GM12878 (cell line): Measurements from ENCODE around the gene LRRC37B. TPM values are rescaled to one million over a fixed set of nuclear protein-coding genes. Genes with fewer than 3 reads are reported as not detected.

Source experiments
- ATAC-seq: fragments of 200-7000 bp; cut with Tn5 transposase; 3 replicates; pipeline ENCODE4 v1.9.1; 2020; ENCODE audit warnings: mild to moderate bottlenecking, moderate library complexity
- BruUV-seq: library from RNA; stranded (reverse); fragments of 400-500 nt; replicated peaks from 2 replicates; lab custom pipeline; 2021; lab: Mats Ljungman, UMichigan
- CTCF ChIA-PET: fragments of 300-600 bp; sonication (Branson Sonifier 250); formaldehyde crosslinking; extraction: SDS; loops from one replicate; lab custom pipeline; 2021; ENCODE audit warnings: inconsistent platforms; lab: Yijun Ruan, JAX
- POLR2A ChIA-PET: fragments of 350-600 bp; formaldehyde crosslinking; extraction: SDS; loops from one replicate; lab custom pipeline; 2021; ENCODE audit warnings: inconsistent platforms; lab: Charles Lee
- RAD21 ChIA-PET: fragments of 300-600 bp; sonication (Branson Sonifier 250); formaldehyde crosslinking; loops from one replicate; lab custom pipeline; 2023; ENCODE audit warnings: antibody characterized with exemption; ENCODE audit not compliant: unreplicated experiment; lab: Charles Lee
- SMC1A ChIA-PET: fragments of 300-600 bp; sonication (Branson Sonifier 250); formaldehyde crosslinking; loops from one replicate; lab custom pipeline; 2023; ENCODE audit not compliant: unreplicated experiment, uncharacterized antibody; lab: Charles Lee
- DNase-seq: peaks from one replicate; pipeline ENCODE4 v3.0.0-alpha.2; 2011; ENCODE audit warnings: low read depth, low spot score
- FAIRE-seq: peaks from 3 replicates; lab custom pipeline; 2011; peaks lifted over from hg19 to GRCh38; lab: Jason Lieb, UNC
- H2AFZ ChIP-seq: 2 replicates; pipeline ENCODE4 v1.6.0; 2011; ENCODE audit warnings: low read depth, low read length, control low read depth; ENCODE audit not compliant: control insufficient read depth
- H3K27ac ChIP-seq: 2 replicates; pipeline ENCODE4 v1.5.1; 2011; ENCODE audit warnings: control low read depth; ENCODE audit not compliant: control insufficient read depth, insufficient read depth
- H3K27me3 ChIP-seq, 2 experiments: replicated peaks in 1 of 2; 2 replicates each; pipeline versions ENCODE4 v1.6.0 to v1.6.1; 2011; ENCODE audit warnings: low read length in 1 of 2; ENCODE audit not compliant: control insufficient read depth in 2 of 2, insufficient read depth in 2 of 2
- H3K36me3 ChIP-seq, 2 experiments: 2 replicates each; pipeline ENCODE4 v1.5.1; 2011; ENCODE audit warnings: low read length in 1 of 2; ENCODE audit not compliant: control insufficient read depth in 2 of 2, insufficient read depth in 2 of 2
- H3K4me1 ChIP-seq: 2 replicates; pipeline ENCODE4 v1.6.1; 2011; ENCODE audit warnings: mild to moderate bottlenecking, low read length, moderate library complexity, mixed read lengths; ENCODE audit not compliant: control insufficient read depth, insufficient read depth
- H3K4me2 ChIP-seq: 2 replicates; pipeline ENCODE4 v1.6.0; 2011; ENCODE audit warnings: control low read depth; ENCODE audit not compliant: control insufficient read depth, insufficient read depth
- H3K4me3 ChIP-seq: fragments of 200-600 bp; sonication (generic); 2 replicates; pipeline ENCODE4 v1.5.1; 2016
- H3K79me2 ChIP-seq: 2 replicates; pipeline ENCODE4 v1.6.0; 2011; ENCODE audit warnings: low read length; ENCODE audit not compliant: control insufficient read depth, insufficient read depth
- H3K9ac ChIP-seq: 2 replicates; pipeline ENCODE4 v1.8.0; 2011; ENCODE audit warnings: low read length, control low read depth, mixed read lengths; ENCODE audit not compliant: control insufficient read depth, insufficient read depth
- H3K9me3 ChIP-seq: replicated peaks from 3 replicates; pipeline ENCODE4 v1.5.1; 2011; ENCODE audit warnings: mild to moderate bottlenecking, low read length; ENCODE audit not compliant: control insufficient read depth, insufficient read depth
- H4K20me1 ChIP-seq: 2 replicates; pipeline ENCODE4 v1.6.0; 2011; ENCODE audit not compliant: control insufficient read depth, insufficient read depth
- BCL11A ChIP-seq: IDR thresholded peaks from 2 replicates; pipeline ENCODE4 v1.6.1; 2011; ENCODE audit warnings: low read depth, low read length
- BMI1 ChIP-seq: fragments of 450-650 bp; IDR thresholded peaks from 2 replicates; pipeline ENCODE4 v1.6.1; 2016; ENCODE audit warnings: mild to moderate bottlenecking, moderate library complexity, borderline replicate concordance
- CREB1 ChIP-seq: IDR thresholded peaks from 2 replicates; pipeline ENCODE4 v1.6.1; 2012; ENCODE audit warnings: low read depth, mild to moderate bottlenecking, inconsistent platforms
- HSF1 ChIP-seq: fragments of 150-350 bp; IDR thresholded peaks from 2 replicates; pipeline ENCODE4 v1.6.1; 2014; ENCODE audit warnings: mild to moderate bottlenecking, low read depth, low read length
- POU2F2 ChIP-seq: IDR thresholded peaks from 3 replicates; pipeline ENCODE4 v1.6.1; 2011; ENCODE audit warnings: low read depth, mild to moderate bottlenecking, low read length, borderline replicate concordance
- RUNX3 ChIP-seq: IDR thresholded peaks from 2 replicates; pipeline ENCODE4 v1.6.1; 2012; ENCODE audit warnings: low read length, inconsistent platforms
- SUPT20H ChIP-seq: IDR thresholded peaks from 2 replicates; pipeline ENCODE4 v1.6.1; 2011; ENCODE audit warnings: low read depth, mild to moderate bottlenecking, low read length, moderate library complexity, borderline replicate concordance; ENCODE audit not compliant: control insufficient read depth
- ZZZ3 ChIP-seq: IDR thresholded peaks from 2 replicates; pipeline ENCODE4 v1.6.1; 2011; ENCODE audit warnings: low read depth; ENCODE audit not compliant: control insufficient read depth, insufficient read length
- WGBS: methylation state at CpG from one replicate; pipeline ENCODE4 v1.1.6; 2016; ENCODE audit warnings: low lambda C conversion rate; ENCODE audit not compliant: insufficient replicate concordance, insufficient coverage; ENCODE audit errors: missing lambda C conversion rate; 5-methylcytosine and 5-hydroxymethylcytosine counted together
- in situ Hi-C: fragments of 300-500 bp; cut with MboI; formaldehyde crosslinking; loops from 9 replicates; pipeline ENCODE4 v1.14.3; 2018; ENCODE audit warnings: mixed read lengths
- intact Hi-C: fragments of 100-400 bp; cut with micrococcal nuclease; formaldehyde crosslinking; loops from one replicate; pipeline ENCODE4 v1.14.2; 2022; ENCODE audit not compliant: unreplicated experiment
- polyA plus RNA-seq, 11 experiments: library from polyadenylated mRNA; depleted of rRNA in 4 of 11; unstranded in 6 of 11; stranded (reverse) in 5 of 11; fragments of >200 nt; fragmentation: Nextera tagmentation in 4 of 11; fragmentation: Illumina TruSeq in 1 of 11; extraction: Ambion mirVana in 4 of 11; extraction: Trizol in 1 of 11; gene quantifications; 1 replicate in 1 of 11; 2 replicates in 10 of 11; pipeline versions ENCODE4 v1.2.1 to v1.2.3, GENCODE V29; 2011 to 2016; ENCODE audit warnings: inconsistent platforms in 2 of 11, missing spikeins in 2 of 11, low read depth in 1 of 11
- total RNA-seq, 4 experiments: library from RNA; depleted of rRNA in 3 of 4; stranded (reverse); fragments of >200 nt in 3 of 4; fragmentation: Illumina TruSeq in 1 of 4; extraction: Trizol in 1 of 4; gene quantifications; 2 replicates each; pipeline versions ENCODE4 v1.2.1 to v1.2.3, GENCODE V29; 2013 to 2021
- TF ChIP-seq, protein P1 (sequence below): IDR thresholded peaks from 2 replicates; pipeline ENCODE4 v1.6.1; 2011; ENCODE audit warnings: borderline replicate concordance, low read depth, mild to moderate bottlenecking, moderate library complexity, mixed read lengths, low read length; ENCODE audit not compliant: insufficient read depth; ENCODE audit errors: extremely low read length

LRRC37B gene
- total and polyA plus RNA-seq, 10 of the 15 experiments (the other 5 are each of a cell fraction or from before 2014, with no cell fraction given): 3.2 to 25.7 (median 9.2) TPM

- no TSS peak for BruUV-seq
- RAD21 ChIA-PET: no interaction called here
- intact Hi-C loops: no loop called here
- H4K20me1 ChIP-seq: no peaks in the 10 kb centered on the region
- ATAC-seq: no peak
- H2AFZ ChIP-seq: no peak overlapping the region
- H3K4me1 ChIP-seq: no peaks in the 10 kb centered on the region; the same call in 1 of the 2 replicates
- WGBS: 100% methylated on average over 1 of the region's 1 CpG
- no peak for TF ChIP-seq HSF1
- no peak for TF ChIP-seq SUPT20H
- TF ChIP-seq ZZZ3: no peak
- TF ChIP-seq CREB1: no peak
- TF ChIP-seq, protein P1, sequence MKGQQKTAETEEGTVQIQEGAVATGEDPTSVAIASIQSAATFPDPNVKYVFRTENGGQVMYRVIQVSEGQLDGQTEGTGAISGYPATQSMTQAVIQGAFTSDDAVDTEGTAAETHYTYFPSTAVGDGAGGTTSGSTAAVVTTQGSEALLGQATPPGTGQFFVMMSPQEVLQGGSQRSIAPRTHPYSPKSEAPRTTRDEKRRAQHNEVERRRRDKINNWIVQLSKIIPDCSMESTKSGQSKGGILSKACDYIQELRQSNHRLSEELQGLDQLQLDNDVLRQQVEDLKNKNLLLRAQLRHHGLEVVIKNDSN: no peak
- no peak for TF ChIP-seq POU2F2
- TF ChIP-seq RUNX3: no peak
- no peak for TF ChIP-seq BMI1
- TF ChIP-seq BCL11A: no peak
- TF ChIP-seq, all 136 proteins: peak for 0
- FAIRE-seq (no peak), DNase-seq (no peak)
- H3K79me2 ChIP-seq: no peaks in the 10 kb centered on the region; the same call in 1 of the 2 replicates
- ChIA-PET SMC1A (no interaction called here), POLR2A (no interaction called here), CTCF (interaction anchor here (1.2 to 2.1 kb wide), 2 partner anchors 12 to 19 kb away, joined by 3 to 11 read pairs; partner anchors contain the start of gene LRRC37B)
- no peak overlapping the region for H3K27ac ChIP-seq
- H3K9ac ChIP-seq: no peak overlapping the region
- H3K36me3 ChIP-seq: peaks cover 0 to 4% of the 10 kb centered on the region in 2 experiments; a peak in 2 of 4 replicates
- H3K9me3 ChIP-seq: no peaks in the 10 kb centered on the region
- no peak overlapping the region for H3K4me3 ChIP-seq
- H3K4me2 ChIP-seq: no peak overlapping the region
- in situ Hi-C loops: no loop called here
- H3K27me3 ChIP-seq: no peaks in the 10 kb centered on the region
Measured at GRCh38 chr17:32019228-32019627, 12.0 kb downstream of the LRRC37B start.
